NCI-H1694 (cell line): Measurements from ENCODE around the gene TRIO.

Source experiments
- DNase-seq: peaks from one replicate; lab custom pipeline; 2025; lab: John Stamatoyannopoulos, UW

The TRIO gene

DNA sequence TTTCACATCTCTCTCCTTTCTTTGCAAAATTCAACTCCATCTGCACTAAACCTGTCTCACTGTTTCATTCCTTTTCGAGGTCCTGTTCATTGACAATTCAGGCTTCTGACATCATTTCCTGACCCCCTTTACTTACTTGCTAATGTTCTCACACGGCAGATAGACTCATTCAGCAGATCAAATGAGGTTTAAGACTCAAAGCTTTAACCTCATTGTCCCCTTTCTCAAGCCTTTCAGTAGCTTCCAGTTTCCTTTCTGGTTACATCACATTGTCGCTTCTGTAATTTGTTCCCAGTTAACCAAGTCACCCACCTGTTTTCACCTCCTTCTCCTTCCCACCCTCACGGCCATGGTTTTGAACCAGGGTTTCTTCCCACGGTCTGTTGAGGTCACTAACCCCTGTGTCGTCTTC lies 295.1 kb downstream of the TRIO start:
- DNase-seq = no peak

- peak; percentile 21 for DNase-seq
These were observed 296.1 kb downstream of the TRIO start for GRCh38 chr5:14439087-14439871.

DNA sequence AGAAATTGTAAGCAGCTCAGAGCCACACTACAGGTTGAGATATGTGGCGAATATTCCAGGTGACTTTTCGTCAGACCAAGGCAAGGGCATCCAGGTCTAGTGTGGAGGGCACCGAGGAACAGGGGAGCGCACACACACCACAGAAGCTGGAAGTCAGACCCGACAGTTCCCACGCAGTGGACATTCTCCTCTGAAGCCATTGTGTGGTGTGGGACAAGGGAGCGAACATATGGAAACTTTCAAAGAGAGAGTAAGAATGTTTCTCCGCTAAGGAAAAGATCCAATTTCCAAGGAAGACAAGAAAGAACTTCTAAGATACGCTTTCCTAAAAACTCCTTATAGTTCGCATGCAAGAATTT lies 297.1 kb downstream of the TRIO start:
- no peak for DNase-seq

DNA sequence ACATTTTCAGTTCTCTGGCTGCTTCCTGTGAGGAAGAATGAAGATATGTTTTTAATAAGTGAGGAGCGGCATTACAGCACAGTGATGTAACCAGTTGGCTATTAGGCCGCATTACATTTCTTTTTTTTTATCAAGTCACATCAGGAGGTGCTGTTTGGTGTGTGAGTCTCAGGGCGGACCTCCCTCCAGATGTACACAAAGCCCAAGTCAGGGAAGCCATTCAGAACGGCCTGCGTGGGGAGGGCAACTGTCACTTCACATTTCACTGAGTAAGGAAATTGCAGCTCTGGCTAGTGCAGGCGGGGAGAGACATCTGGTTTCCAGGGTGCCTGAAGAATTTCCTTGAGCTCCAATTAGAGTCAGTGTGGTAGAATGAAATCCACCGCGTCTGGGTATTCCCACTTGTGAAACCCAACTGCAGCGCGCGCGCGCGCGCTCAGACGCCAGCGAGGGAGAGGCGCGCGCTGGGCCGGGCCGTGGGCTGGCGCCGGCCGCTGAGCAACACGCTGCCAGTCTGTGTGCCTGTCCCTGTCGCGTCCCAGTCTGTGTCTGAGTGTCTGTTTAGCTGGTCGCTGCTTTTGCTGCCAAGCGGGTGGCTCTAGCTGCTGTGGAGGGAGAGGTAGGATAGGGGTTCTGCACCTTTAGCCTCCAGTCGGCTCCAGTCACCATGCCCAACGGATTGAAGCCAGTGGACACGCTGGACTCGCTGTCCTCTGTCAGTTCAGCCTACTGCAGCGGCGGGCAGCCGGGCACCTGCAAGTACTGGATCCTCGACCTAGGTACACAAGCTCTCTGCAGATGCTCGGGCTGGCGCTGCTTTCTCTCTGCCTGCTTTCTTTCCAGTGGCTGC lies 297.7 kb downstream of the TRIO start:
- DNase-seq = peak; percentile 58

- DNase-seq = no peak
These were observed 298.5 kb downstream of the TRIO start for GRCh38 chr5:14441641-14442040.

DNA sequence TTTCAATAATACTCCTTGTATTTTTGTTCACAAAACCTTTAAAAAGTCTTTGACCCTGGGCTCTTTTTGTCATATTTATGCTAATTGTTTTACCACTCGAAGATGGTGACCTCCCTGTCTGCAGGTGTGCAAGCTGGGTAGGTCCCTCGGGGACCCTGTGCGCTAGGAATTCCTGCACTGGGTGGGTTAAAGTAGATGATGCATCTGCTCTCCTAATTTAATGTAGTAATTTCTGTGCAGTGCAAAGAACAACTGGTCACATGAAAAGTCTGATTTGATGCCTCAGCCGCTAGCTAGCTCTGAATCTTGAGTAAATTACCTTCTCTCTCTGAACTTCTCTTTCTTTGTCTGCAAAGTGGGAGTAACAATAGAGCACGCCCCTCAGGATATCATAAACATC lies 299.4 kb downstream of the TRIO start:
- DNase-seq = no peak

GRCh38 chr5:14443671-14444093 lies 300.5 kb downstream of the TRIO start:
- DNase-seq = no peak

DNA sequence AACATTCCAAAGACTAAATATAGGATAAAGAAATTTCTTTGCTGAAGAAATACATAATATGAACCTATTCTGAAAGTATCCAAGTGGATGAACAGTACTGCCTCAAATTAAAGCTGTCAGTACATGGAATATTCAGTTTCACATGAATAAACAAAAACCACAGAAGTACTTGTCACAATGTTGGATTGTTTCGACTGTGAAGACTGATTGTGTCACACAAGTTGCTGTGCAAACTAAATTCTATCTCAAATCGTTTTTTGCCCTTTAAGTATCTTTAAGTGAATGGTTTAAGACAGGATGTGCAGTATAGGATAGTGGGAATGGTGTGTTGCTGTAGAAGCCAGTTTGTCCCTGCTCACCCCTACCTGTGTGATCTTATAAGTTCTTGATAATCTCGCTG lies 301.0 kb downstream of the TRIO start:
- DNase-seq = no peak

GRCh38 chr5:14445013-14445412 lies 301.9 kb downstream of the TRIO start:
- DNase-seq = no peak

GRCh38 chr5:14445576-14446290 lies 302.6 kb downstream of the TRIO start:
- DNase-seq = no peak

DNA sequence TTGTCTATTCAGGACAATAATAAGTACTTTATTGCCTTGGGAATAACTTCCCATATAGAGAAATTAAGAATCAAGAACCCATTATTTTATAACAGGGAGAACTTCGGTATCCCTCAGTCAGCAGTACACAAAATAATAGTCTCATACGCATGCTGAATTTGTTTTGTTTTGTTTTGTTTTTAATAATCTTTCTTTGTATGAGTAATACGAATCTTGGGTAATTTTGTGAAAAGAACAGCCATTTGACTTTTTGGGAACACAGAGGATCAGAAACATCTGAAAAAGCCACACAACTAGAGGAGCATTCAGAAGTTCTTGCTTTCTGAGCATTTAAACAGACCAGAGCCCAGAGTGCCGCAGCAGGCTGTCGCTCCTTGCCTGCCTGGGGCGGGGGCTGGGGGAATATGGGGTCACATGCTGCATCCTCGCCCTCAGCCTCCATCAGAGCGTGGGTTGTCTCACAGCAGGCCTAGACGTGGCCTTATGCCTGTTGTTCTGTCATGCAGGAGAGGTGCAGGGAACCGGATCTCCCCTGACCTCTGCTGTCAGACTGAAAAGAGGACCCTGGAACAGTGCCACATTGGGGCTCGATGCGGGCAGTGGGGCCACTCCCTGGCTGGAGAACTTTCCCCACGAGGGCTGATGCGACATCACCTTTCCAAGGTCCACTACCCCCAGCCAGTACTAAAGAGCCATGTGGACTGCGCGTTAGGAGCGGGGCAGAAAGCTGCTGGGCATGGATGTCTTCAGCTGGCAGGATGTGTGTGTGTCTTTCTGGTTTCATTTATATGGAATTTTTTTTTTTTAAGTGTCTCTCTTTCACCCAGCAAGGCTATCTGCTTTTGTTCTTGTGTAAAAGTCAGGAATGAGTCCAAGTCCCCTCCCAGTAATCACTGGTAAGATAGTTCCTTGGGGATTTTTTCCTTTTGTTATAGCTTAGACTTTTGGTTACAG lies 305.1 kb downstream of the TRIO start:
- peak; percentile 25 for DNase-seq

DNA sequence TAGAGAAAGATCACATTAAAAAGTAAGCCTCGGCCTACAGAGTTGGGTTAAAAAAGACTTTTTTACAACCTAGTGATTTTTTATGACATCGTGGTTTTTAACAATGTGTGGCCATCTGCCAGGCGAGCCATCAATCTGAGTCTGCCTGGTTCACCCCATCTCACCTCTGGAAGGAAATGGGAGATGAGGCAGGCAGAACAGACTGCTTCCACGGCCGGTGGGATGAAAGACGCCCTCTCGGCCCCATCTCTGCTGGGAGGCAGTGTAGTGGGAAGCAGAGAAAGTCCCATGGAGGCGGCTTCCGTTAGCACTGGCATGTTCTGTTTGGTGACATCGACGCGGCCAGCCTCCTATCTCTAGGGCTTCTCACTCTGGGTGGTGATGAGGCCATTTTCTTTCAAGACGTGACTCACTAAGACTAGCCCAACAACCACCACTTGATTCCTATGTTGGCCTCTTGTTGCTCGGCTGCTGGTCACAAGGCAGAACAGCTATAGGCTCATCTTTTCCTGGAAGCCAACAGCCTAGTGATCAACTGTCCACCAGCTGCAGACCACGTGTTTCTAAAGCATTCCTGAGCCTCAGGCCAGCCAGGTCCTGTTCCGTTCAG lies 306.0 kb downstream of the TRIO start:
- DNase-seq = peak; percentile 50

DNA sequence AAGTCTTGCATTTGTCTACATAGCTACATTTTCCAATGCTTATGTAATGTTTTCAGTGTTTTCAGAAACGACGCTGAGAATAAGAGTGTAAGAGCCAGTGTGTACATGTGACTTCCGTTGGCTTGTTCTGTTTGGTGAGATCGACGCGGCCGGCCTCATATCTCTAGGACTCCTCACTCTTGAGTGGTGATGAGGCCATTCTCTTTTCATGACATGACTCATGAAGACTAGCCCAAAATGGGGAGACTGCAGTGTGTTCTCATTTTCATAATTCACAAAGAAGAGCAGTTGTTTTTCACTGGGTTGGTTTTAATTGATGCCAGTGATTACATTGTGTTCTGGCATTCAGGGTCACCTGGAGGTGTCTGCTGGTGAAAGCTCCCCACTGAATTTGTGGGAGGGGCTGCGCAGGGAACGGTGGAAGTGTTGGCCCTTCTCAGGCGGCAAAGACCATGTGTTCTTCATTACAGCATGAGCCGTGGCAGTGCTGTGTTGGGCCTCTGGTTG lies 306.9 kb downstream of the TRIO start:
- no peak for DNase-seq

GRCh38 chr5:14450742-14451141 lies 307.6 kb downstream of the TRIO start:
- DNase-seq = no peak

DNA sequence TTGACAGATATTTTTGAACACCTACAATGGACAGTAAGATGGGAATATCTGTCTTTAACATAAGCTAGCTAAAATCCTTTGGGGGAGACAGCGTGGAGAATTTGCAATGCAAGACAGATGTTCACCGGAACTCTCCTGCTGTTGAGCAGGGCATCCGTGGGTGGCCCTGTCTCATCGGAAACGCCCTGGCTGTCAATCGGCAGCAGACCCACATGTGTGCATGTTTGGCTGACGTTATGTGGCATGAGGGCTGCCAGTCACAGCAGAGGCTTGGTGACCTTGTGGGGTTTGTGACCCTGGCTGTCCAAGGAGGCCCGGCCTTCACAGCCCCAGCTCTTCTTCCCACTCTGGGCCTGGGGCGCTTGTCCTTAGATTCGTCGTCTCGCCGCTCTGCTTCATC lies 308.7 kb downstream of the TRIO start:
- peak; percentile 21 for DNase-seq

GRCh38 chr5:14452685-14453454 lies 309.7 kb downstream of the TRIO start:
- DNase-seq = no peak

- no peak for DNase-seq
These were observed 310.3 kb downstream of the TRIO start for GRCh38 chr5:14453481-14453880.

DNA sequence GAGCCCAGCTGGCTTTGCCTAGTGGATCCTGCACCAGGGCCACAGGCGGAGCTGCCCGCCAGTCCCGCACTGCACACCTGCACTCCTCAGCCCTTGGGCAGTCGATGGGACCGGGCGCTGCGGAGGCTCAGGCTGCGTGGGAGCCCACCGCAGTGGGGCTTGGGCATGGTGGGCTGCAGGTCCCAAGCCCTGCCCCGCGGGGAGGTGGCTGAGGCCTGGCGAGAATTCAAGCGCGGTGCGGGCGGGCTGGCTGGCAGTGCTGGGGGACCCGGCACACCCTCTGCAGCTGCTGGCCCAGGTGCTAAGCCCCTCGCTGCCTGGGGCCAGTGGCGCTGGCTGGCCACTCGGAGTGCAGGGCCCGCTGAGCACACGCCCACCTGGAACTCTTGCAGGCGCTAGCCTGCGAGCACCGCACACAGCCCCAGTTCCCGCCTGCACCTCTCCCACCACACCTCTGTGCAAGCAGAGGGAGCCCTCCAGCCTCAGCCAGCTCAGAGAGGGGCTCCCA lies 312.7 kb downstream of the TRIO start:
- no peak for DNase-seq

- peak; percentile 89 for DNase-seq
These were observed 314.3 kb downstream of the TRIO start for GRCh38 chr5:14457476-14457875.

DNA sequence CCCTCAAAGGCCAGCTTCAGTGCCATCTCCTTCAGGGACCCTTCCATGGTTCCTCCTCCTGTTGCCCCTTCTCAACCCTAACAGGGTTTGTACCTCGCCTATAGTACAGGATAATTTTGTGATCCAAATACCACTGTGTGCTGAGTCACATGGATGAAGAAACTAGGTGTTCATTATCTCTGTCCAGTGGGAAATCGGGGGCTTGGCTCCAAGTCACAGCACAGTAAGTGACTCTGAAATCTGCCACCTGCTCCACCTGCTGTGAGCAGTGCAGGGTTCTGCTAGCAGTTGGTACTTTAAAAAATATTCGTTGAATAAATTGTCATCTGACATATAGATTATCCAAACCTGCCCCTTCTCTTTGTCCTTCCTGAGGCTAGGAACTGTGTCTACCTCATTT lies 315.3 kb downstream of the TRIO start:
- no peak for DNase-seq
